MV-4-11 (cell line): Measurements from ENCODE around the gene PDZK1IP1.
A peak's percentile ranks its signal among the peaks of the same experiment; 100 is the strongest.
"Not testable (repeated sequence)": the region's sequence is repeated elsewhere in the genome, so short reads cannot be mapped to it uniquely, and the experiment has no call there.

Source experiments
- DNase-seq: peaks from one replicate; lab custom pipeline; 2025; lab: John Stamatoyannopoulos, UW

PDZK1IP1 gene

GRCh38 chr1:47196622-47197021 is 6.8 kb upstream of the PDZK1IP1 start:
- no peak for DNase-seq

- DNase-seq, result not testable (repeated sequence)
Observed at GRCh38 chr1:47195981-47196380, 6.1 kb upstream of the PDZK1IP1 start.

- DNase-seq, result no peak
Observed at GRCh38 chr1:47194311-47194710, 4.5 kb upstream of the PDZK1IP1 start.

GRCh38 chr1:47193496-47193895 is 3.7 kb upstream of the PDZK1IP1 start:
- DNase-seq, result not testable (repeated sequence)

GRCh38 chr1:47192458-47193384 is 2.9 kb upstream of the PDZK1IP1 start:
- DNase-seq, result peak; percentile 53

GRCh38 chr1:47191940-47192457 is 2.2 kb upstream of the PDZK1IP1 start:
- DNase-seq, result no peak

- DNase-seq, result no peak
Observed at GRCh38 chr1:47190857-47191256, 1.0 kb upstream of the PDZK1IP1 start.

GRCh38 chr1:47190509-47190855 is 646 bp upstream of the PDZK1IP1 start:
- DNase-seq, result no peak

GRCh38 chr1:47188791-47189785 is 748 bp downstream of the PDZK1IP1 start:
- DNase-seq, result no peak

- no peak for DNase-seq
Observed at GRCh38 chr1:47187926-47188250, 1.9 kb downstream of the PDZK1IP1 start.

GRCh38 chr1:47187231-47187925 is 2.5 kb downstream of the PDZK1IP1 start:
- no peak for DNase-seq

GRCh38 chr1:47186267-47187185 is 3.3 kb downstream of the PDZK1IP1 start:
- no peak for DNase-seq

- DNase-seq, result no peak
Observed at GRCh38 chr1:47184822-47185677, 4.8 kb downstream of the PDZK1IP1 start.

GRCh38 chr1:47184090-47184821 is 5.6 kb downstream of the PDZK1IP1 start:
- no peak for DNase-seq

- no peak for DNase-seq
Observed at GRCh38 chr1:47183308-47184089, 6.3 kb downstream of the PDZK1IP1 start.

- no peak for DNase-seq
Observed at GRCh38 chr1:47182676-47183235, 7.1 kb downstream of the PDZK1IP1 start.

- DNase-seq, result peak; percentile 19
Observed at GRCh38 chr1:47181955-47182675, 7.7 kb downstream of the PDZK1IP1 start.
